ENCODE measurements around the gene STK16. TPM values are rescaled to one million over a fixed set of nuclear protein-coding genes. Genes with fewer than 3 reads are reported as not detected.
"Not testable (repeated sequence)": the region's sequence is repeated elsewhere in the genome, so short reads cannot be mapped to it uniquely, and the experiment has no call there.

Gene STK16
- 10 to 100 TPM; 14.7 to 28.3 (median 21.9) TPM for polyA plus RNA-seq (ENCODE audit: low read depth in 6 of 6)

- H3K4me3 Mint-ChIP-seq, result peak within 1 kb of the TSS; percentile 78 to 95 (median 91)
- peak within 1 kb of the TSS; percentile 93 to 99 (median 98) for H3K27ac Mint-ChIP-seq
- ATAC-seq (ENCODE audit: low read depth in 2 of 2) (peak; percentile 85 to 86), DNase-seq (peak; percentile 90)
- peaks cover 33 to 71% (median 58%) of the 10 kb centered on the region in 3 donors for H3K4me1 Mint-ChIP-seq
- H3K36me3 Mint-ChIP-seq, result no peaks in the 10 kb centered on the region
- H3K9me3 Mint-ChIP-seq, result no peaks in the 10 kb centered on the region
- H3K27me3 Mint-ChIP-seq, result no peaks in the 10 kb centered on the region
Measured at GRCh38 chr2:219245148-219245898, at the start of gene STK16, which contains the start of gene GLB1L. Gene STK16, plus strand, starts transcription at chr2:219245479. Its CDS starts 521 bp downstream, at chr2:219246000. Gene GLB1L, minus strand, starts transcription at chr2:219245444. Its CDS starts 1,871 bp downstream, at chr2:219243573.

- H3K27ac Mint-ChIP-seq, result no peak overlapping the region
- no peaks in the 10 kb centered on the region for H3K36me3 Mint-ChIP-seq
- H3K27me3 Mint-ChIP-seq, result peaks cover 5 to 19% (median 17%) of the 10 kb centered on the region in 3 donors
Measured at GRCh38 chr2:219197388-219197787, 47.9 kb upstream of the STK16 start.

GRCh38 chr2:219198974-219199373 is 46.3 kb upstream of the STK16 start:
- DNase-seq (no peak), ATAC-seq (ENCODE audit: low read depth in 2 of 2) (no peak)
- no peak overlapping the region for H3K4me3 Mint-ChIP-seq
- H3K9me3 Mint-ChIP-seq, result no peaks in the 10 kb centered on the region
- H3K27me3 Mint-ChIP-seq, result peaks cover 5 to 19% (median 17%) of the 10 kb centered on the region in 3 donors
- H3K27ac Mint-ChIP-seq, result no peak overlapping the region
- peaks cover 0 to 3% (median 0%) of the 10 kb centered on the region in 3 donors for H3K4me1 Mint-ChIP-seq
- H3K36me3 Mint-ChIP-seq, result no peaks in the 10 kb centered on the region

More at GRCh38 chr2:219197388-219197787, 47.9 kb upstream of the STK16 start:
- ATAC-seq (ENCODE audit: low read depth in 2 of 2) (no peak), DNase-seq (no peak)
- H3K9me3 Mint-ChIP-seq, result no peaks in the 10 kb centered on the region
- H3K4me3 Mint-ChIP-seq, result no peak overlapping the region
- H3K4me1 Mint-ChIP-seq, result peaks cover 0 to 3% (median 0%) of the 10 kb centered on the region in 3 donors

- Mint-ChIP-seq H3K27ac (no peak overlapping the region), H3K9me3 (no peaks in the 10 kb centered on the region), H3K4me3 (no peak overlapping the region), H3K36me3 (no peaks in the 10 kb centered on the region), H3K27me3 (peaks cover 5 to 19% (median 17%) of the 10 kb centered on the region in 3 donors), H3K4me1 (peaks cover 0 to 3% (median 0%) of the 10 kb centered on the region in 3 donors)
- no peak for DNase-seq
- ATAC-seq (ENCODE audit: low read depth in 2 of 2), result no peak
Measured at GRCh38 chr2:219199470-219200211, 45.6 kb upstream of the STK16 start.

- ATAC-seq (ENCODE audit: low read depth in 2 of 2), result not testable (repeated sequence)
- H3K27ac Mint-ChIP-seq, result peak overlapping the region in 2 of 6 donors; percentile 11 to 38
Measured at GRCh38 chr2:219200502-219201326, 44.6 kb upstream of the STK16 start.

GRCh38 chr2:219201331-219201730 is 43.9 kb upstream of the STK16 start:
- not testable (repeated sequence) for H3K4me3 Mint-ChIP-seq; H3K36me3 Mint-ChIP-seq; ATAC-seq (ENCODE audit: low read depth in 2 of 2); H3K9me3 Mint-ChIP-seq; H3K27ac Mint-ChIP-seq; DNase-seq
- peaks cover 4 to 13% (median 4%) of the 10 kb centered on the region in 3 donors for H3K4me1 Mint-ChIP-seq
- peaks cover 5 to 19% (median 17%) of the 10 kb centered on the region in 3 donors for H3K27me3 Mint-ChIP-seq

More at GRCh38 chr2:219200502-219201326, 44.6 kb upstream of the STK16 start:
- H3K4me1 Mint-ChIP-seq, H3K36me3 Mint-ChIP-seq, H3K9me3 Mint-ChIP-seq, DNase-seq: not testable (repeated sequence)
- H3K4me3 Mint-ChIP-seq, result peak overlapping the region in 2 of 8 donors; percentile 29 to 53
- H3K27me3 Mint-ChIP-seq, result peaks cover 5 to 19% (median 17%) of the 10 kb centered on the region in 3 donors

GRCh38 chr2:219204425-219205164 is 40.7 kb upstream of the STK16 start:
- DNase-seq (no peak), ATAC-seq (ENCODE audit: low read depth in 2 of 2) (no peak)
- Mint-ChIP-seq H3K4me1 (peaks cover 12 to 29% (median 21%) of the 10 kb centered on the region in 3 donors), H3K4me3 (peak overlapping the region in 2 of 8 donors; percentile 62 to 76), H3K9me3 (no peaks in the 10 kb centered on the region), H3K36me3 (no peaks in the 10 kb centered on the region), H3K27ac (peak overlapping the region in 1 of 6 donors; percentile 24), H3K27me3 (peaks cover 0 to 8% (median 4%) of the 10 kb centered on the region in 3 donors)

- Mint-ChIP-seq H3K27ac (peak overlapping the region in 3 of 6 donors; percentile 19 to 89 (median 70)), H3K4me3 (peak overlapping the region in 5 of 8 donors; percentile 20 to 76 (median 62)), H3K9me3 (no peaks in the 10 kb centered on the region), H3K36me3 (no peaks in the 10 kb centered on the region), H3K4me1 (peaks cover 12 to 29% (median 21%) of the 10 kb centered on the region in 3 donors), H3K27me3 (peaks cover 0 to 5% (median 0%) of the 10 kb centered on the region in 3 donors)
- ATAC-seq (ENCODE audit: low read depth in 2 of 2) (no peak), DNase-seq (no peak)
Measured at GRCh38 chr2:219205165-219205538, 40.1 kb upstream of the STK16 start.

- no peaks in the 10 kb centered on the region for H3K36me3 Mint-ChIP-seq
- H3K4me3 Mint-ChIP-seq, result peak overlapping the region; percentile 76 to 96 (median 92)
- DNase-seq (no peak), ATAC-seq (ENCODE audit: low read depth in 2 of 2) (no peak)
- no peaks in the 10 kb centered on the region for H3K27me3 Mint-ChIP-seq
- H3K9me3 Mint-ChIP-seq, result no peaks in the 10 kb centered on the region
- peaks cover 12 to 29% (median 21%) of the 10 kb centered on the region in 3 donors for H3K4me1 Mint-ChIP-seq
- peak overlapping the region; percentile 89 to 98 (median 96) for H3K27ac Mint-ChIP-seq
Measured at GRCh38 chr2:219205981-219206327, 39.3 kb upstream of the STK16 start.

- no peaks in the 10 kb centered on the region for H3K9me3 Mint-ChIP-seq
- H3K36me3 Mint-ChIP-seq, result no peaks in the 10 kb centered on the region
- peak; percentile 91 to 95 for ATAC-seq (ENCODE audit: low read depth in 2 of 2)
- H3K27me3 Mint-ChIP-seq, result no peaks in the 10 kb centered on the region
- H3K4me1 Mint-ChIP-seq, result peaks cover 12 to 34% (median 21%) of the 10 kb centered on the region in 3 donors
- DNase-seq, result peak; percentile 98
- H3K4me3 Mint-ChIP-seq, result peak within 1 kb of the TSS; percentile 76 to 96 (median 92)
- H3K27ac Mint-ChIP-seq, result peak within 1 kb of the TSS; percentile 89 to 98 (median 96)
Measured at GRCh38 chr2:219206328-219207133, 38.7 kb upstream of the STK16 start, which contains the start of gene ZFAND2B. Gene ZFAND2B, plus strand, starts transcription at chr2:219206782. Its CDS starts 206 bp downstream, at chr2:219206988.

- peaks cover 12 to 42% (median 21%) of the 10 kb centered on the region in 3 donors for H3K4me1 Mint-ChIP-seq
- H3K4me3 Mint-ChIP-seq, result peak overlapping the region; percentile 76 to 96 (median 92)
- peak overlapping the region in 5 of 6 donors; percentile 26 to 97 (median 88) for H3K27ac Mint-ChIP-seq
- ATAC-seq (ENCODE audit: low read depth in 2 of 2) (no peak), DNase-seq (no peak)
- H3K36me3 Mint-ChIP-seq, result no peaks in the 10 kb centered on the region
- H3K9me3 Mint-ChIP-seq, result no peaks in the 10 kb centered on the region
- no peaks in the 10 kb centered on the region for H3K27me3 Mint-ChIP-seq
Measured at GRCh38 chr2:219207134-219207883, 38.0 kb upstream of the STK16 start.

All from naive B cell (primary cell).